Stimulated activated CD8-positive, alpha-beta memory T cell treated with anti-CD3 and anti-CD28 coated beads, Interleukin-7, amount 100 ng/mL, for 24 hours (primary cell): Measurements from ENCODE around the gene FRMD5.
A peak's percentile ranks its signal among the peaks of the same experiment; 100 is the strongest.

Experiments
- DNase-seq: peaks from one replicate; pipeline ENCODE4 v3.0.0-alpha.2; 2020; ENCODE audit warnings: low read depth

The FRMD5 gene

DNA sequence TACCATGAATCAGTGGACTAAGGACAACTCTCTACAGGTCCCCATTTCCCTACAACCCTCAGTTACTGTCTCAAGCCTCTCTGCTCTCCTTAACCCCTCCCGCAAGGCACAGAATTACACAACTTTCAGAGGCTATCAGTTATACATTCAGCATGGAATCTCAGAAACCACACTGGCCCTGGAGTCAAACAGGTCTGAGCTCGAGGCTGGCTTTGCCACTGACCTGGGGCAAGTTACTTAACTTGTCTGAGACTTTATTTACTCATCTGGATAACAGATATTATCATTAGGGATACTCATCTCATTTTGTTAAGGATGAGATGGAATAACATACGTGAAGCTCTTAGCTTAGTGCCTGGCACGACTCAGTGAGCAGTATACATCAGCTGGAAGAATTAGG lies 273.1 kb downstream of the FRMD5 start:
- no peak for DNase-seq

GRCh38 chr15:43920815-43921214 lies 274.3 kb downstream of the FRMD5 start:
- DNase-seq, result no peak

DNA sequence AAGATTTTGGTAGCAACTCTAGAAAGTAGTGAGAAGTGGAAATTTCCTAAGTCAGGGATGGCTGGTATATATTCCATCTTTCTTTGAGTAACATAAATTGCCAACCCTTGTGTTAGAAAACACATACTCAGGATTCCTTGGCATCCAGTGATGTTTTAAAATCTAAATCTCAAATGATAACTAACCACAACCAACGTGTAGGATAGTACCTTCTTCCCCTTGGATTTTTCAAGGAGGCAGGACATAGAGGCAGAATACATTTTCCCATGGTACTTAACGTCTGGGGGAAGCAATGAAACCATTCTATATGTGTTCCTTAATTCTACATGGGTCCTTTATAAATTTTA lies 274.8 kb downstream of the FRMD5 start:
- DNase-seq, result no peak

- DNase-seq, result no peak
Measured at GRCh38 chr15:43919540-43920253, 275.4 kb downstream of the FRMD5 start.

DNA sequence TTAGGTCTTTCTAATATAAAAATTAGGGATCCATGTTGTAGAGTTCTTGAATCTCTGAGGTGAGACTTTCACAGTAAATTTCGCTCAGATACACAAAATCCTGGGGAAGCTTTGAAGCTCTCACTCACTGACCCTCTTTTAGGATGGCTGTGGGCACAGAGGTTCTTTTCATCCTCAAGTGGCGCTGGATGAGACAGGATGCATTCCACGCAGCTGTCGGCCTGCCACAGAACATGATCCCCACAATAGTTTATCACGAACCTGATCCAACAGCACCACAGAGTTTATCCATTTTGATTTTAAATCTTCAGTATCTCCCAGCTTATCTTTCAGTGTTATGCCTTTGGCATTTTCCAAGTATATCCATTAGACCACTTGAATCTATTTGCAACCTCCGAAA lies 276.4 kb downstream of the FRMD5 start:
- DNase-seq, result no peak

DNA sequence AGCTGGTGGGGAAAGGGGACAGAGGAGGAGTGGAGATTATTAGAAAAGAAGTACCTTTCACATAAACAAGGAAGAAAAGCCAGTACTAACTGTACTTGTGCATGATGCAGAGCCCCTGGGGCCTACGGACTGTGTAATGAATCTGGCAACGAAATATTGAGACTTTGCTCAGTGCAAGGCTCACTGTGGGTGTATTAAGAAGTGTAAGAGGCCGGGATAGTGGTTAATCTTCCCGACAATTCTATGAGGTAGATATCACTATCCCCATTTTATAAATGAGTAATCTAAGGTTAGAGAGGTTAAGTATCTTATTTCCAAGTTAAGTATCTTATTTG lies 278.8 kb downstream of the FRMD5 start:
- no peak for DNase-seq

- DNase-seq, result no peak
Measured at GRCh38 chr15:43915631-43916325, 279.3 kb downstream of the FRMD5 start.

- no peak for DNase-seq
Measured at GRCh38 chr15:43913941-43914340, 281.1 kb downstream of the FRMD5 start.

- DNase-seq, result no peak
Measured at GRCh38 chr15:43913026-43913780, 281.9 kb downstream of the FRMD5 start.

GRCh38 chr15:43912208-43912607 lies 282.9 kb downstream of the FRMD5 start:
- no peak for DNase-seq

GRCh38 chr15:43911235-43911781 lies 283.8 kb downstream of the FRMD5 start:
- DNase-seq, result no peak

DNA sequence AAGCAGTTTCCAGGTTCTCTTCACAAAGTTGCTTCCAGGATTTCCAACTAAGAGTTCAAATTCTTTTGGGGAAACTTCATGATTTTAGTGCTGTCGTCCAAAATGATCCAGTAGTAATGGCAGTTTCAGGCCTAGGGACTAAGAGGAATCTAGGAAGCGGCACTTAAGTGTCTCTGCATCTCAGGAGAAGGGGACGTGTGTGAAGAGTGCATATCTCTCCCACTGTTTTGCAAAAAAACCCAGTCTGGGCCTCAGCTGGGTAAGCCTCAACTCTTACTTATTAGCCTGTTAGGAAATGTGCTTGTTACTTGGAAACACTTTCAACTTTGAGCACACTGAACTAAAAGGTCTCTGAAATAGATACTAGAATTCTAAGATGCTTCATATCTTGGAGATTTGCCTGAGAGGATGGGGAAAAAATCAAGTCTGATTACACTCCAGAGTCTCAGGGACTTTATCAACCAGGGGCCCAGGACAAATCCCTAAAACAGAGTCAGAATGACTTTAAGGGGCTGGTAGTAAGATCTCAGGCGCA lies 286.5 kb downstream of the FRMD5 start:
- no peak for DNase-seq

GRCh38 chr15:43905755-43906154 lies 289.3 kb downstream of the FRMD5 start:
- DNase-seq, result no peak

DNA sequence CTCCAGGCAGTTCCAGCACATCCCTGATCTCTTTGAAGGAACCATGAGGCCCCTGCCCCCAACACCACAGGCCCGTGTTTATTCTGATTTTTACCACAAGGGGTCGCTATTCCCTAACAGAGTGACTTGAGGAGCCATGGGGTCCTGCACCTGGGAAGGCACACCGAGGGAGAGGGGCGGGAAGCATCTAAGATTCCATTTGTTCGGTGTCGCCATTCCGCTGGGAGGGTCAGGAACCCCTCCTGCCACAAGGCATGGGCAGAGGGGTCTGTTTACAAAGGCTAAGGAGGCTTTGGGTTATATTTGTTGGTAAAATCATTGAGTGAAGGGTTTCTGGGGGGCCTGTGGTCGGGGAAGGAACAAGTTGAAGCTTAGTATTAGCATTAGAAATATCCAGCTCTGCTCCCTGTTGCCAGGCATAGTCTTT lies 291.2 kb downstream of the FRMD5 start:
- peak; percentile 18 for DNase-seq

DNA sequence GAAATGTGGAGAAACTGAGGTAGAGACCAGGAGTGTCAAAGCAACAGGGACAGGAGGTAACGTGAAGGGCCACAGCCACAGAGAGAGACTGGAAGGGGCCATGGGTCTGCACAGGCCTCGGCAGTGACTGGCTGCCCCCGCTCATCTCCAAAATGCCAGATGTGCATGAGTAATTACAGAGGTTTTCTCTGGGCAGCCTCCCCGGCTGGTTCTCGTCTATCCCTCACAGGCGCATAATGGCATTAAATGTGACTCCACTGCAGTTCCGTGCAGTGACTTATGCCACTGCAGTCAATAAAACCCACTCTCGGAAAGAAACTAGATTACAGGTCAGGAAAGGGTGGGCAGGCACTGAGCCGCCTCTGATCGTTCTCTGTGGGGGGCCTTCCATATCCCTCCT lies 293.6 kb downstream of the FRMD5 start:
- no peak for DNase-seq

GRCh38 chr15:43900996-43901395 lies 294.1 kb downstream of the FRMD5 start:
- DNase-seq, result no peak

DNA sequence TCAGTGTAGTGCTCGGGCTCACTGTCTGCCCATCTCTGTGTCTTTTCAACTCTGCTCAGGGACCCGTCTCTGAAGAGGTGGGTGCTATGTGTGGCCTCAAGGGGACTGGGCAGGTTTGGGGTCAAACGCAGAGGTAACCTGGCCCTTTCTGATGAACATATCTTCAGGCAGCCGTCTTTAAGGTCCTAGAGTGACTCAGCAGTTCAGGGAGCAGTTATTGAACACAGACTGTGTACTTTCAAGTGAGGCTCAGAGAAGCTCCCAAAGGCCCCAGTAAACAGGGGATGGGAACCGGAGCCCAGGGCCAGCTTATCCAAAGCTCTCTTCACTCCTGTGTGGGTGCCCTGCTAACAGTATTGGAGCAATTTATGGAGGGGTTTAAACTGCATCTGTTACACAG lies 295.1 kb downstream of the FRMD5 start:
- no peak for DNase-seq

GRCh38 chr15:43898891-43899290 lies 296.2 kb downstream of the FRMD5 start:
- DNase-seq, result no peak

DNA sequence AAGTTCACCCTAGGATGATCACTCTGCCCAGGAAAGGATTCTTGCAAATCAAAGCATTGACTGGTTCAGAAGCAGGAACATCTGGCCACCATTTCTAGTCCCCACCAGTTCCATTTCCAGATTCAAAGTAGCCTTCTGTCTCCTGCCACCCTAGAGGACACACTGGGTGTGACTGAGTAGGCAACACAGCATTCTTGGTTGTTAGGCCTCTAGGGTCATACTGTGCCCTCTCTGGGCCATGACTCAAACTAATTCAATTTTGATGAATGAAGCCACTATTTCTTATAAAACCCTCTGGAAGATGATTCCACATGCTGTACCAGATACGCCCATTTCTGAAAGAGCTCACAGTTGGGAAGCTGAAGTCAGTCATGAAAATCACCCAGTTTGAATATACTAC lies 298.5 kb downstream of the FRMD5 start:
- DNase-seq, result no peak

DNA sequence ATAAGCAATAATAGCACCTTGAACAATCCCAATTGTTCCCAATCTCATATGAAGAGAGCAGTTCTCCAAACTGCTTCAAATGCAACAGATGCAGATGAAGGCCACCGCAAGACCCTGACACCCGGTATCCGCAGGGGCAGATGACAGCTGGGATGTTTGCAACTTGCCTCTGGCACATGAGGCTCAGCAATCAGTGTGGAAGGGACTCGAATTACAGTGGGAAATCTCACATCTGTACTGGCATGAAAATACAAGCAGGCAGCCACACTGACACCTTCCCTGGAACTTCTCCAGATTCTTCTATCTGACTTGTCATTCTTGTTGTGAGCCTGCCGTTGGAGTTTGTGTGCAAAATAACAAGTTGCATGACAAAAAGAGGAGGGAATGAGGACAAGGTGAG lies 299.5 kb downstream of the FRMD5 start:
- no peak for DNase-seq

GRCh38 chr15:43893956-43894355 lies 301.1 kb downstream of the FRMD5 start:
- no peak for DNase-seq

GRCh38 chr15:43889042-43889441 lies 306.0 kb downstream of the FRMD5 start:
- DNase-seq, result no peak

- DNase-seq, result no peak
Measured at GRCh38 chr15:43887901-43888300, 307.2 kb downstream of the FRMD5 start.
